ENCODE data around the gene EFNA1.

DNA sequence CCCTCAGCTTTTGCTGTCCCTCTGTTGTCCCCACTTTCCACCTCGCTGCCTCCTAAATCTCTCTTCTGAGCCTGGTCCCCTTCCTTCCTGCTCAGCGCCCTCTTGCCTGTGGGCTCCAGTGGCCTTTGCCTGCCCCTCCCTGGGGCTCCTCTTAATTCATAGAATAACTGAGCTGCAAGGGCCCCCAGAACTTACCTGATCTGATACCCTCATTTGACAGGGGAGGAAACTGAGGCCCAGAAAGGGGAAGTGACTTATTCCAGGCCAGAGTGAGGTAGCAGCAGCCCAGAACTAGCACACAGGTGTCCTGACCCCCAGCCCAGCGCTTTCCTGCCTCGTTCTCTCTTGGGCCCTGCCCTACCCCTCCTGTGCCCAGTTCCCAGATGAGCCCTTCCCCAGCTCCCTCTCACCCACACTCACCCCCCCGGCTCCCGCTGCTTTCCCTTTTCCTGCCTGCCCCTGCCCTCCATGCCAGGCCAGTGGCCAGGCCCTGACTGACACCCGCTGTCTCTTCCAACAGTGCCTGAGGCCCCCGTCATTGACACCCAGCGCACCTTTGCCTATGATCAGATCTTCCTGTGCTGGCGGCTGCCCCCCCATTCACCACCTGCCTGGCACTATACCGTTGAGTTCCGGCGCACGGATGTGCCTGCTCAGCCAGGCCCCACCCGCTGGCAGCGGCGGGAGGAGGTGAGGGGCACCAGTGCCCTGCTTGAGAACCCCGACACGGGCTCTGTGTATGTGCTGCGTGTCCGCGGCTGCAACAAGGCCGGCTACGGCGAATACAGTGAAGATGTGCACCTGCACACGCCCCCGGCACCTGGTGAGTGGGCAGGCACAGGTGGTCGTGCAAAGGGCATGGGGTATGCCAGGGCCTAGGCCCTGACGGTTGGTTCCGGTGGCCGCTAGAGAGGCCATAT is 51.7 kb downstream of the EFNA1 start:
- TF ChIP-seq, protein P1, sequence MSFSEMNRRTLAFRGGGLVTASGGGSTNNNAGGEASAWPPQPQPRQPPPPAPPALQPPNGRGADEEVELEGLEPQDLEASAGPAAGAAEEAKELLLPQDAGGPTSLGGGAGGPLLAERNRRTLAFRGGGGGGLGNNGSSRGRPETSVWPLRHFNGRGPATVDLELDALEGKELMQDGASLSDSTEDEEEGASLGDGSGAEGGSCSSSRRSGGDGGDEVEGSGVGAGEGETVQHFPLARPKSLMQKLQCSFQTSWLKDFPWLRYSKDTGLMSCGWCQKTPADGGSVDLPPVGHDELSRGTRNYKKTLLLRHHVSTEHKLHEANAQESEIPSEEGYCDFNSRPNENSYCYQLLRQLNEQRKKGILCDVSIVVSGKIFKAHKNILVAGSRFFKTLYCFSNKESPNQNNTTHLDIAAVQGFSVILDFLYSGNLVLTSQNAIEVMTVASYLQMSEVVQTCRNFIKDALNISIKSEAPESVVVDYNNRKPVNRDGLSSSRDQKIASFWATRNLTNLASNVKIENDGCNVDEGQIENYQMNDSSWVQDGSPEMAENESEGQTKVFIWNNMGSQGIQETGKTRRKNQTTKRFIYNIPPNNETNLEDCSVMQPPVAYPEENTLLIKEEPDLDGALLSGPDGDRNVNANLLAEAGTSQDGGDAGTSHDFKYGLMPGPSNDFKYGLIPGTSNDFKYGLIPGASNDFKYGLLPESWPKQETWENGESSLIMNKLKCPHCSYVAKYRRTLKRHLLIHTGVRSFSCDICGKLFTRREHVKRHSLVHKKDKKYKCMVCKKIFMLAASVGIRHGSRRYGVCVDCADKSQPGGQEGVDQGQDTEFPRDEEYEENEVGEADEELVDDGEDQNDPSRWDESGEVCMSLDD (tag by site-specific recombination; IDR thresholded peaks at IDR 0.05) = no peak
- TF ChIP-seq, protein P2, sequence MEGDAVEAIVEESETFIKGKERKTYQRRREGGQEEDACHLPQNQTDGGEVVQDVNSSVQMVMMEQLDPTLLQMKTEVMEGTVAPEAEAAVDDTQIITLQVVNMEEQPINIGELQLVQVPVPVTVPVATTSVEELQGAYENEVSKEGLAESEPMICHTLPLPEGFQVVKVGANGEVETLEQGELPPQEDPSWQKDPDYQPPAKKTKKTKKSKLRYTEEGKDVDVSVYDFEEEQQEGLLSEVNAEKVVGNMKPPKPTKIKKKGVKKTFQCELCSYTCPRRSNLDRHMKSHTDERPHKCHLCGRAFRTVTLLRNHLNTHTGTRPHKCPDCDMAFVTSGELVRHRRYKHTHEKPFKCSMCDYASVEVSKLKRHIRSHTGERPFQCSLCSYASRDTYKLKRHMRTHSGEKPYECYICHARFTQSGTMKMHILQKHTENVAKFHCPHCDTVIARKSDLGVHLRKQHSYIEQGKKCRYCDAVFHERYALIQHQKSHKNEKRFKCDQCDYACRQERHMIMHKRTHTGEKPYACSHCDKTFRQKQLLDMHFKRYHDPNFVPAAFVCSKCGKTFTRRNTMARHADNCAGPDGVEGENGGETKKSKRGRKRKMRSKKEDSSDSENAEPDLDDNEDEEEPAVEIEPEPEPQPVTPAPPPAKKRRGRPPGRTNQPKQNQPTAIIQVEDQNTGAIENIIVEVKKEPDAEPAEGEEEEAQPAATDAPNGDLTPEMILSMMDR (tag by site-specific recombination; IDR thresholded peaks at IDR 0.05) = no peak
- TF ChIP-seq, protein P3, sequence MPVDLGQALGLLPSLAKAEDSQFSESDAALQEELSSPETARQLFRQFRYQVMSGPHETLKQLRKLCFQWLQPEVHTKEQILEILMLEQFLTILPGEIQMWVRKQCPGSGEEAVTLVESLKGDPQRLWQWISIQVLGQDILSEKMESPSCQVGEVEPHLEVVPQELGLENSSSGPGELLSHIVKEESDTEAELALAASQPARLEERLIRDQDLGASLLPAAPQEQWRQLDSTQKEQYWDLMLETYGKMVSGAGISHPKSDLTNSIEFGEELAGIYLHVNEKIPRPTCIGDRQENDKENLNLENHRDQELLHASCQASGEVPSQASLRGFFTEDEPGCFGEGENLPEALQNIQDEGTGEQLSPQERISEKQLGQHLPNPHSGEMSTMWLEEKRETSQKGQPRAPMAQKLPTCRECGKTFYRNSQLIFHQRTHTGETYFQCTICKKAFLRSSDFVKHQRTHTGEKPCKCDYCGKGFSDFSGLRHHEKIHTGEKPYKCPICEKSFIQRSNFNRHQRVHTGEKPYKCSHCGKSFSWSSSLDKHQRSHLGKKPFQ (tag by site-specific recombination; IDR thresholded peaks at IDR 0.05) = no peak

All from HEK293 (cell line).